ENCODE data around the gene CDC42EP4. TPM values are rescaled to one million over a fixed set of nuclear protein-coding genes. Genes with fewer than 3 reads are reported as not detected.

The CDC42EP4 gene
- total RNA-seq, 1 donor from 2014 or later = 44.6 TPM

- DNase-seq = no peak
These were observed 25.6 kb downstream of the CDC42EP4 start for GRCh38 chr17:73285916-73286862.

GRCh38 chr17:73285603-73285908 is 26.2 kb downstream of the CDC42EP4 start:
- TF ChIP-seq, protein P1, sequence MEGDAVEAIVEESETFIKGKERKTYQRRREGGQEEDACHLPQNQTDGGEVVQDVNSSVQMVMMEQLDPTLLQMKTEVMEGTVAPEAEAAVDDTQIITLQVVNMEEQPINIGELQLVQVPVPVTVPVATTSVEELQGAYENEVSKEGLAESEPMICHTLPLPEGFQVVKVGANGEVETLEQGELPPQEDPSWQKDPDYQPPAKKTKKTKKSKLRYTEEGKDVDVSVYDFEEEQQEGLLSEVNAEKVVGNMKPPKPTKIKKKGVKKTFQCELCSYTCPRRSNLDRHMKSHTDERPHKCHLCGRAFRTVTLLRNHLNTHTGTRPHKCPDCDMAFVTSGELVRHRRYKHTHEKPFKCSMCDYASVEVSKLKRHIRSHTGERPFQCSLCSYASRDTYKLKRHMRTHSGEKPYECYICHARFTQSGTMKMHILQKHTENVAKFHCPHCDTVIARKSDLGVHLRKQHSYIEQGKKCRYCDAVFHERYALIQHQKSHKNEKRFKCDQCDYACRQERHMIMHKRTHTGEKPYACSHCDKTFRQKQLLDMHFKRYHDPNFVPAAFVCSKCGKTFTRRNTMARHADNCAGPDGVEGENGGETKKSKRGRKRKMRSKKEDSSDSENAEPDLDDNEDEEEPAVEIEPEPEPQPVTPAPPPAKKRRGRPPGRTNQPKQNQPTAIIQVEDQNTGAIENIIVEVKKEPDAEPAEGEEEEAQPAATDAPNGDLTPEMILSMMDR (IDR thresholded peaks at IDR 0.05) = no peak
- no peak for ATAC-seq
- H3K36me3 ChIP-seq = peaks cover 35% of the 10 kb centered on the region
- H3K4me3 ChIP-seq = no peak overlapping the region
- no peaks in the 10 kb centered on the region for H3K27me3 ChIP-seq (ENCODE audit: low read depth)
- H3K27ac ChIP-seq = no peak overlapping the region
- intact Hi-C loops (cut with DNase I) = no loop called here
- no peaks in the 10 kb centered on the region for H3K9me3 ChIP-seq
- DNase-seq = no peak
- peaks cover 40% of the 10 kb centered on the region for H3K4me1 ChIP-seq

More at GRCh38 chr17:73285916-73286862, 25.6 kb downstream of the CDC42EP4 start:
- no peak for ATAC-seq
- Histone ChIP-seq H3K9me3 (no peaks in the 10 kb centered on the region), H3K4me1 (peaks cover 47% of the 10 kb centered on the region), H3K4me3 (no peak overlapping the region), H3K27ac (no peak overlapping the region), H3K36me3 (peaks cover 35% of the 10 kb centered on the region), H3K27me3 (ENCODE audit: low read depth) (no peaks in the 10 kb centered on the region)
- intact Hi-C loops (cut with DNase I) = no loop called here
- TF ChIP-seq, protein P1 (IDR thresholded peaks at IDR 0.05) = no peak

GRCh38 chr17:73284906-73285602 is 26.7 kb downstream of the CDC42EP4 start:
- H3K9me3 ChIP-seq = no peaks in the 10 kb centered on the region
- H3K4me1 ChIP-seq = peaks cover 35% of the 10 kb centered on the region
- DNase-seq = no peak
- no peak overlapping the region for H3K4me3 ChIP-seq
- H3K27me3 ChIP-seq (ENCODE audit: low read depth) = no peaks in the 10 kb centered on the region
- peaks cover 35% of the 10 kb centered on the region for H3K36me3 ChIP-seq
- intact Hi-C loops (cut with DNase I) = no loop called here
- TF ChIP-seq, protein P1 (IDR thresholded peaks at IDR 0.05) = no peak
- no peak for ATAC-seq
- H3K27ac ChIP-seq = no peak overlapping the region

DNA sequence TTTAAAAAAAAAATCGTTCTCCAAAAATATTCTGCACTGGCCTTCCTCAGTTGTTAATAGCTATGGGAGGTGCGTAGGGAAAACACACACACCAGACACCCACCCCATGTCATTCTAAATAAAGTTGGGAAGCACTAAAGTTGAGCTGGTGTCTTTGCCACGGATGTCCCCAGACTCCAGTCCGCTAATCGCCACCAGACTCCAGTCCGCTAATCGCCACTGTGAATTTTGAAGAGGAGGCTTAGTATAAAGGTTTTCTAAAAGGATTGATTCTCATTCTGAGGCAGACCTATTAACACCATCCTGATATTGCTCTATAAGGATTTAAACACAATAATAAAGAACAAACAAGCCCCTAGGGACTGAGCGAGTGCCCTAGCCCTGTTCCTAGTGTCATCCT is 27.4 kb downstream of the CDC42EP4 start:
- Histone ChIP-seq H3K36me3 (peaks cover 35% of the 10 kb centered on the region), H3K4me1 (peaks cover 30% of the 10 kb centered on the region), H3K27me3 (ENCODE audit: low read depth) (no peaks in the 10 kb centered on the region), H3K27ac (no peak overlapping the region), H3K9me3 (no peaks in the 10 kb centered on the region), H3K4me3 (no peak overlapping the region)
- ATAC-seq (no peak), DNase-seq (no peak)
- intact Hi-C loops (cut with DNase I) = no loop called here
- TF ChIP-seq, protein P1 (IDR thresholded peaks at IDR 0.05) = no peak

- H3K4me1 ChIP-seq = peaks cover 30% of the 10 kb centered on the region
- H3K4me3 ChIP-seq = no peak overlapping the region
- no peak for ATAC-seq
- H3K36me3 ChIP-seq = peaks cover 35% of the 10 kb centered on the region
- no peaks in the 10 kb centered on the region for H3K9me3 ChIP-seq
- DNase-seq = no peak
- H3K27me3 ChIP-seq (ENCODE audit: low read depth) = no peaks in the 10 kb centered on the region
- no peak overlapping the region for H3K27ac ChIP-seq
- intact Hi-C loops (cut with DNase I) = no loop called here
- TF ChIP-seq, protein P1 (IDR thresholded peaks at IDR 0.05) = no peak
These were observed 27.9 kb downstream of the CDC42EP4 start for GRCh38 chr17:73283841-73284282.
